Stomach (tissue), 4 donors: ENCODE measurements around the gene ZNF532.
"Not testable (repeated sequence)": the region's sequence is repeated elsewhere in the genome, so short reads cannot be mapped to it uniquely, and the experiment has no call there.

Experiments used
- POLR2A ChIP-seq, 4 donors: fragments of 450-650 bp; IDR thresholded peaks; one replicate each; pipeline ENCODE4 v1.6.1; 2016; ENCODE audit warnings: antibody characterized with exemption in 4 of 4, control low read depth in 2 of 4, mild to moderate bottlenecking in 1 of 4, moderate library complexity in 1 of 4
- POLR2AphosphoS5 ChIP-seq, 3 donors: sonication (generic); formaldehyde crosslinking; IDR thresholded peaks; one replicate each; pipeline ENCODE4 v1.6.1; 2016; ENCODE audit warnings: antibody characterized with exemption in 3 of 3
- TF ChIP-seq, protein P1 (sequence below), 7 experiments: fragments of 450-650 bp in 4 of 7; fragments of 200-600 bp in 3 of 7; sonication (generic) in 3 of 7; IDR thresholded peaks; one replicate each; pipeline ENCODE4 v1.5.1; 2016 to 2019; ENCODE audit warnings: antibody characterized with exemption in 7 of 7, control low read depth in 2 of 7, mild to moderate bottlenecking in 1 of 7

GRCh38 chr18:59025532-59025931, 160.9 kb downstream of the ZNF532 start:
- TF ChIP-seq, protein P1, sequence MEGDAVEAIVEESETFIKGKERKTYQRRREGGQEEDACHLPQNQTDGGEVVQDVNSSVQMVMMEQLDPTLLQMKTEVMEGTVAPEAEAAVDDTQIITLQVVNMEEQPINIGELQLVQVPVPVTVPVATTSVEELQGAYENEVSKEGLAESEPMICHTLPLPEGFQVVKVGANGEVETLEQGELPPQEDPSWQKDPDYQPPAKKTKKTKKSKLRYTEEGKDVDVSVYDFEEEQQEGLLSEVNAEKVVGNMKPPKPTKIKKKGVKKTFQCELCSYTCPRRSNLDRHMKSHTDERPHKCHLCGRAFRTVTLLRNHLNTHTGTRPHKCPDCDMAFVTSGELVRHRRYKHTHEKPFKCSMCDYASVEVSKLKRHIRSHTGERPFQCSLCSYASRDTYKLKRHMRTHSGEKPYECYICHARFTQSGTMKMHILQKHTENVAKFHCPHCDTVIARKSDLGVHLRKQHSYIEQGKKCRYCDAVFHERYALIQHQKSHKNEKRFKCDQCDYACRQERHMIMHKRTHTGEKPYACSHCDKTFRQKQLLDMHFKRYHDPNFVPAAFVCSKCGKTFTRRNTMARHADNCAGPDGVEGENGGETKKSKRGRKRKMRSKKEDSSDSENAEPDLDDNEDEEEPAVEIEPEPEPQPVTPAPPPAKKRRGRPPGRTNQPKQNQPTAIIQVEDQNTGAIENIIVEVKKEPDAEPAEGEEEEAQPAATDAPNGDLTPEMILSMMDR (IDR thresholded peaks at IDR 0.05) = not testable (repeated sequence)
- not testable (repeated sequence) for TF ChIP-seq POLR2A, POLR2AphosphoS5 (IDR thresholded peaks at IDR 0.05)
